GM21526 (cell line): ENCODE results near the gene ALKAL2.

Source experiments
- ATAC-seq: cut with Tn5 transposase; IDR thresholded peaks from one replicate; pipeline ENCODE4 v1.9.1; 2021; ENCODE audit warnings: moderate library complexity; ENCODE audit not compliant: unreplicated experiment, low FRiP score

Gene ALKAL2

GRCh38 chr2:252001-252602 lies 35.8 kb downstream of the ALKAL2 start:
- no peak for ATAC-seq

- ATAC-seq, result no peak
Measured at GRCh38 chr2:249538-250042, 38.3 kb downstream of the ALKAL2 start.

- ATAC-seq, result no peak
Measured at GRCh38 chr2:248724-249123, 39.2 kb downstream of the ALKAL2 start.

GRCh38 chr2:246489-247144 lies 41.3 kb downstream of the ALKAL2 start:
- ATAC-seq, result peak; percentile 76

- ATAC-seq, result no peak
Measured at GRCh38 chr2:244547-244946, 43.3 kb downstream of the ALKAL2 start.

- ATAC-seq, result no peak
Measured at GRCh38 chr2:238869-239268, 49.0 kb downstream of the ALKAL2 start.

- no peak for ATAC-seq
Measured at GRCh38 chr2:238431-238830, 49.5 kb downstream of the ALKAL2 start.

GRCh38 chr2:237878-238277 lies 50.0 kb downstream of the ALKAL2 start:
- ATAC-seq, result no peak

GRCh38 chr2:236993-237539 lies 50.8 kb downstream of the ALKAL2 start:
- ATAC-seq, result no peak

- ATAC-seq, result no peak
Measured at GRCh38 chr2:234421-234820, 53.5 kb downstream of the ALKAL2 start.

- ATAC-seq, result no peak
Measured at GRCh38 chr2:233030-233429, 54.9 kb downstream of the ALKAL2 start.

GRCh38 chr2:231521-232185 lies 56.2 kb downstream of the ALKAL2 start:
- ATAC-seq, result no peak
